Prostate gland (tissue), 2 donors: Measurements from ENCODE around the gene BMP7.

Source experiments
- POLR2A ChIP-seq: fragments of 450-650 bp; IDR thresholded peaks from one replicate; pipeline ENCODE4 v1.6.1; 2016; ENCODE audit warnings: antibody characterized with exemption, mild to moderate bottlenecking
- POLR2AphosphoS5 ChIP-seq: sonication (generic); formaldehyde crosslinking; IDR thresholded peaks from one replicate; pipeline ENCODE4 v1.6.1; 2017; ENCODE audit warnings: antibody characterized with exemption
- TF ChIP-seq, protein P1 (sequence below), 4 experiments: fragments of 200-600 bp in 2 of 4; fragments of 450-650 bp in 2 of 4; sonication (generic) in 2 of 4; IDR thresholded peaks; 1 replicate in 3 of 4; 2 replicates in 1 of 4; pipeline ENCODE4 v1.5.1; 2016 to 2019; ENCODE audit warnings: antibody characterized with exemption in 4 of 4, mild to moderate bottlenecking in 2 of 4, moderate library complexity in 2 of 4

DNA sequence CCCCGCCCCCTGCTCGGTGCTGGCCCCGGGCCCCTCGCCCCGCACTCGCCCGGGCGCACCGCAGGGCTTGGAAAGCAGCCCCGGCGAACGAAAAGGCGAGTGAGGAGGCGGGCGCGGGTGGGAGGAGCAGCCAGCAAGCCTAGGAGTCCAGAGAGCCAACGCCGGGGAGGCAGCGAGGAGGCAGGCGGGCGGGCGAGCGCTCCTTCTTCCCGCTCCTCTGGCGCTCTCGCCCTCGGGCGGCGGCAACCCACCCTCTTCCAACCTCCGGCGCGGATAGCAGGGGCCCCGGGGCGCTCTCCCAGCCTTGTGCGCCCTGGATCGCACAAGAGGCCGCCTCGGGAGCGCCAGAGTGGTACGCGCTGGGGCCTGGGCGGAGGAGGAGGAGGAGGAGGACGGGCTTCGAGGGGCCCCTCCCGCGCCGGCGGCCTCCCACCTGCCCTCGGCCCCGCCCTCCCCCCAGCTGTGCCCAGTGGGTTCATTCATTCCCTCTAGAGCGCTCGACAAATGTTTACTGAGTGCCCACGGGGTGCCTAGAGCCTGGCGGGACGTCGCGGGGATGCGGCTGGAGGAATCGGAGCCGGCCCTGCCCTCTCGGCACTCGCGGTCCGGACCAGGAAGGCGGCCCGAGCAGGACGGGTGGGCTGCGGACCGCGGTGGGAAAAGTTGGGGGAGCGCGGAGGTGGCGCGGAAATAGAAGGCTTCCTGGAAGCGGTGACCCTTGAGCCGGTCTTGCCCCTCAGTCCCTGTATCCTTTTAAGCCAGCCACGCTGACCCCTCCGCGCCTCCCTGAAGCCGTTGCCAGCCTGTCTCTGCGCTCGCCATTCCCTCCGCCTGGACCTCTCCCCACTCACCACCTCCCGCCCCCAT, at the start of gene BMP7:
- TF ChIP-seq, protein P1, sequence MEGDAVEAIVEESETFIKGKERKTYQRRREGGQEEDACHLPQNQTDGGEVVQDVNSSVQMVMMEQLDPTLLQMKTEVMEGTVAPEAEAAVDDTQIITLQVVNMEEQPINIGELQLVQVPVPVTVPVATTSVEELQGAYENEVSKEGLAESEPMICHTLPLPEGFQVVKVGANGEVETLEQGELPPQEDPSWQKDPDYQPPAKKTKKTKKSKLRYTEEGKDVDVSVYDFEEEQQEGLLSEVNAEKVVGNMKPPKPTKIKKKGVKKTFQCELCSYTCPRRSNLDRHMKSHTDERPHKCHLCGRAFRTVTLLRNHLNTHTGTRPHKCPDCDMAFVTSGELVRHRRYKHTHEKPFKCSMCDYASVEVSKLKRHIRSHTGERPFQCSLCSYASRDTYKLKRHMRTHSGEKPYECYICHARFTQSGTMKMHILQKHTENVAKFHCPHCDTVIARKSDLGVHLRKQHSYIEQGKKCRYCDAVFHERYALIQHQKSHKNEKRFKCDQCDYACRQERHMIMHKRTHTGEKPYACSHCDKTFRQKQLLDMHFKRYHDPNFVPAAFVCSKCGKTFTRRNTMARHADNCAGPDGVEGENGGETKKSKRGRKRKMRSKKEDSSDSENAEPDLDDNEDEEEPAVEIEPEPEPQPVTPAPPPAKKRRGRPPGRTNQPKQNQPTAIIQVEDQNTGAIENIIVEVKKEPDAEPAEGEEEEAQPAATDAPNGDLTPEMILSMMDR (IDR thresholded peaks at IDR 0.05): no peak
- TF ChIP-seq POLR2A: peak; percentile 65
- no peak for TF ChIP-seq POLR2AphosphoS5
